Central memory CD8-positive, alpha-beta T cell (primary cell): ENCODE results near the gene BET1.

Experiments used
- ATAC-seq: fragments of 150-1000 bp; cut with Tn5 transposase; replicated peaks from 2 replicates; pipeline ENCODE4 v1.10.0; 2022; ENCODE audit warnings: mild to moderate bottlenecking, moderate FRiP score, moderate number of reproducible peaks; ENCODE audit not compliant: poor library complexity, severe bottlenecking; ENCODE audit errors: extremely low read depth
- DNase-seq, 2 donors: peaks; one replicate each; pipeline ENCODE4 v3.0.0; 2021; ENCODE audit warnings: low spot score in 2 of 2
- H3K27ac Mint-ChIP-seq: one replicate; pipeline ENCODE4 v1.8.0; 2022; ENCODE audit warnings: low read depth, mild to moderate bottlenecking, moderate library complexity, mixed read lengths
- H3K27me3 Mint-ChIP-seq: one replicate; pipeline ENCODE4 v1.8.0; 2022; ENCODE audit warnings: mixed read lengths
- H3K36me3 Mint-ChIP-seq: one replicate; pipeline ENCODE4 v1.8.0; 2022; ENCODE audit warnings: mild to moderate bottlenecking, moderate library complexity, mixed read lengths; ENCODE audit not compliant: insufficient read depth
- H3K4me1 Mint-ChIP-seq: one replicate; pipeline ENCODE4 v1.8.0; 2022; ENCODE audit warnings: mixed read lengths
- H3K4me3 Mint-ChIP-seq: one replicate; pipeline ENCODE4 v1.8.0; 2022; ENCODE audit warnings: mild to moderate bottlenecking, moderate library complexity, mixed read lengths
- H3K9me3 Mint-ChIP-seq: one replicate; pipeline ENCODE4 v1.8.0; 2022; ENCODE audit warnings: mixed read lengths

BET1 gene

GRCh38 chr7:93972029-93972725, 32.0 kb downstream of the BET1 start:
- no peak for ATAC-seq
- Mint-ChIP-seq H3K4me1 (no peaks in the 10 kb centered on the region), H3K9me3 (no peaks in the 10 kb centered on the region), H3K27me3 (no peaks in the 10 kb centered on the region), H3K36me3 (no peaks in the 10 kb centered on the region), H3K4me3 (no peak overlapping the region), H3K27ac (no peak overlapping the region)
- no peak for DNase-seq

- Mint-ChIP-seq H3K4me1 (no peaks in the 10 kb centered on the region), H3K9me3 (no peaks in the 10 kb centered on the region), H3K27me3 (no peaks in the 10 kb centered on the region), H3K4me3 (no peak overlapping the region), H3K36me3 (no peaks in the 10 kb centered on the region), H3K27ac (no peak overlapping the region)
- no peak for ATAC-seq
- DNase-seq: no peak
These were observed 35.1 kb downstream of the BET1 start for GRCh38 chr7:93968911-93969620.

GRCh38 chr7:93964813-93965212, 39.3 kb downstream of the BET1 start:
- no peaks in the 10 kb centered on the region for H3K27me3 Mint-ChIP-seq
- no peak overlapping the region for H3K27ac Mint-ChIP-seq
- ATAC-seq: no peak
- H3K4me1 Mint-ChIP-seq: no peaks in the 10 kb centered on the region
- no peak overlapping the region for H3K4me3 Mint-ChIP-seq
- no peak for DNase-seq
- H3K36me3 Mint-ChIP-seq: no peaks in the 10 kb centered on the region
- no peaks in the 10 kb centered on the region for H3K9me3 Mint-ChIP-seq

GRCh38 chr7:93964262-93964661, 39.9 kb downstream of the BET1 start:
- no peak for DNase-seq
- Mint-ChIP-seq H3K36me3 (no peaks in the 10 kb centered on the region), H3K27me3 (no peaks in the 10 kb centered on the region), H3K9me3 (no peaks in the 10 kb centered on the region), H3K27ac (no peak overlapping the region), H3K4me3 (no peak overlapping the region), H3K4me1 (no peaks in the 10 kb centered on the region)
- no peak for ATAC-seq

DNA sequence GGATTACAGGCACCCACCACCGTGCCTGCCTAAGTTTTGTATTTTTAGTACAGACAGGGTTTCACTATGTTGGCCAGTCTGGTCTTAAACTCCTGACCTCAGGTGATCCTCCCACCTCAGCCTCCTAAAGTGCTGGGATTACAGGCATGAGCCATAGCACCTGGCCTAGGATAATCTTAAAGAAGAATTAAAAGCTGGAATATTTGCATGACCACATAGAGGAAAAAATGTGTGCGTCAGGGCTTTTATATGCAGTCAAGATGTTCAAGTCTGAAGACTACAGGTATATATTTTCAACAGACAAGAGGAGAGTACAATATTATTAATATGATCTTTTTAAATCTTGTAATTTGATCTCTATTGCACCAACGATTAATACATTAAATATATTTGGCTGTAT, 43.2 kb downstream of the BET1 start:
- Mint-ChIP-seq H3K27me3 (no peaks in the 10 kb centered on the region), H3K4me1 (no peaks in the 10 kb centered on the region), H3K27ac (no peak overlapping the region), H3K9me3 (no peaks in the 10 kb centered on the region), H3K4me3 (no peak overlapping the region), H3K36me3 (no peaks in the 10 kb centered on the region)
- no peak for ATAC-seq
- DNase-seq: no peak

DNA sequence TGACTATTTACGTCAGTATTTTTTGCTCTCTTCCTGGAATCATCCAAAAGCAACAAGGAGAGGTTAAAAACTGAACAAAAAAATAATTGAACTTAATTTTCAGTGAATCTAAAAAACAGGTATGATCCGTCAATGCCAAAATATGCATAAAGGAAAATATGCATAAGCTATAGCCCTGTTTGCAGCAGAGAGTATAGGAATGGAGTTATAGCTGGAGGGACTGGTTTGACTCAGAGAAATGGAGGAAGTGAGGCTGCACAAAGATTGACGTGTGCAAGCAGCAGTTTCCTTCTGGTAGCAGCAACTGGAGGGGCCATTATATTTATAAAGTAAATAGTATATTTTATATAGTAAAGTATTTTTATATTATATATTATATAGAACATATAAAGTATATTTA, 45.5 kb downstream of the BET1 start:
- Mint-ChIP-seq H3K9me3 (no peaks in the 10 kb centered on the region), H3K4me1 (no peaks in the 10 kb centered on the region), H3K27ac (no peak overlapping the region), H3K4me3 (no peak overlapping the region), H3K36me3 (no peaks in the 10 kb centered on the region), H3K27me3 (no peaks in the 10 kb centered on the region)
- ATAC-seq (no peak), DNase-seq (no peak)

GRCh38 chr7:93958216-93958615, 45.9 kb downstream of the BET1 start:
- Mint-ChIP-seq H3K27me3 (no peaks in the 10 kb centered on the region), H3K4me1 (no peaks in the 10 kb centered on the region), H3K9me3 (no peaks in the 10 kb centered on the region), H3K36me3 (no peaks in the 10 kb centered on the region), H3K4me3 (no peak overlapping the region), H3K27ac (no peak overlapping the region)
- ATAC-seq (no peak), DNase-seq (no peak)

- no peaks in the 10 kb centered on the region for H3K9me3 Mint-ChIP-seq
- no peaks in the 10 kb centered on the region for H3K4me1 Mint-ChIP-seq
- no peak overlapping the region for H3K4me3 Mint-ChIP-seq
- ATAC-seq (no peak), DNase-seq (no peak)
- no peaks in the 10 kb centered on the region for H3K36me3 Mint-ChIP-seq
- no peaks in the 10 kb centered on the region for H3K27me3 Mint-ChIP-seq
- no peak overlapping the region for H3K27ac Mint-ChIP-seq
These were observed 46.4 kb downstream of the BET1 start for GRCh38 chr7:93957767-93958166.

DNA sequence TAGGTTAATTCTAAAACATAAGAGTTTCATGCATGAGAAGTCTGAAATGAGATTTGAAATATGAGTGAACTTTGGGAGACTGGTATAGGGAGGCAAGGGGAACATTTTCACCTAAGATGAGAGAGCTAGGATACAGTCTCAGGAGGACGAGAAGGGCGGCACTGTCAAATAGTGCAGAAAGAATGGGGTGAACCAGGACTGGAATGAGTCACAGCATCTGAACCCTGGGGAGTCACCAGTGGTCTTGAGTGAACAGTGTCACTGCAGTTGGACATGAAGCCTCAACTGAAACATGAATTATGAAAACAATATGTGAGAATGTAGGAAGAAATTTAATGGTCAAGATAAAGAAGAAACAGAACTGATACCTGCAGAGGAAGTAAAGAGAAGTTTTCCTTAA, 48.9 kb downstream of the BET1 start:
- ATAC-seq (no peak), DNase-seq (no peak)
- no peaks in the 10 kb centered on the region for H3K9me3 Mint-ChIP-seq
- no peaks in the 10 kb centered on the region for H3K4me1 Mint-ChIP-seq
- H3K36me3 Mint-ChIP-seq: no peaks in the 10 kb centered on the region
- H3K27me3 Mint-ChIP-seq: no peaks in the 10 kb centered on the region
- H3K27ac Mint-ChIP-seq: no peak overlapping the region
- no peak overlapping the region for H3K4me3 Mint-ChIP-seq

DNA sequence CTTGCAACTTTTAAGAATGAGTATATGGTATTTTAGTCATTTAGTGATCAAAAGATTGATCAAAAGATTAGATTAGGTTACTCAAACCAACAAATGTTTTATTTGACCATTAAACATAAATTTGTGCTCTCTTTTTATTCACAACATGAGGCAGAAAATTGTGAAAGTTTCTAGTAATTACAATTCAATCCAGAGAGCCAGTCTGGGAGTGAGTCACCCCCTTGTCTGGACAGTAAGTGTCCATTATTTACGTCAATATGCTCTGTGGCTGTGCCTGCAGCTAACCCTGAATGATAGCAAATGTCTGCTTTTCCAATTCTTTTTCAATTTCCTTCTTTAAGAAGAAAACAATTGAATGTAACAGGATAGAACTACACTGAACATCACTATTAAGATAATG, 54.7 kb downstream of the BET1 start:
- DNase-seq (no peak), ATAC-seq (no peak)
- H3K9me3 Mint-ChIP-seq: no peaks in the 10 kb centered on the region
- H3K4me1 Mint-ChIP-seq: no peaks in the 10 kb centered on the region
- no peak overlapping the region for H3K4me3 Mint-ChIP-seq
- H3K27me3 Mint-ChIP-seq: no peaks in the 10 kb centered on the region
- H3K27ac Mint-ChIP-seq: no peak overlapping the region
- H3K36me3 Mint-ChIP-seq: no peaks in the 10 kb centered on the region

GRCh38 chr7:93948873-93949272, 55.3 kb downstream of the BET1 start:
- no peak overlapping the region for H3K4me3 Mint-ChIP-seq
- DNase-seq: no peak
- no peaks in the 10 kb centered on the region for H3K27me3 Mint-ChIP-seq
- no peaks in the 10 kb centered on the region for H3K36me3 Mint-ChIP-seq
- no peaks in the 10 kb centered on the region for H3K9me3 Mint-ChIP-seq
- H3K27ac Mint-ChIP-seq: no peak overlapping the region
- no peak for ATAC-seq
- no peaks in the 10 kb centered on the region for H3K4me1 Mint-ChIP-seq

DNA sequence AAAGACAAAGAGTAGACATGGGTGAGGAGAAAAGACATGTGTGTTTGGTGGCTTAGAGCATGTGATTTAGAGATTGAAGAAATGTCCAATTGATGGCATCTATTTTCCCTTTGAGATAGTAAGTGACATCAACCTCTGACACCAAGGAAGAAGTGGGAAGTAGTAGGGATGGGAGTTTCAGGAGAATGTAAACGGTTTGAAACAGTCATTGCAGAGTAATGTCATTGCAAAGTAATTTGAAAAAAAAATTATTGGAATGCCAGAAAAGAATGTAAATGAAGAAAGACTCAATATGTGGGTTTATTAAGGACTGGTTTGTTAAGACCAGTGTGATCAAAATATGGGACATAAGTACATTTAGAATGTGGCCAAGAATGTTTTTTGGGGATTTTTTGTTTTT, 56.0 kb downstream of the BET1 start:
- Mint-ChIP-seq H3K36me3 (no peaks in the 10 kb centered on the region), H3K4me3 (no peak overlapping the region), H3K9me3 (no peaks in the 10 kb centered on the region), H3K27me3 (no peaks in the 10 kb centered on the region), H3K4me1 (no peaks in the 10 kb centered on the region), H3K27ac (no peak overlapping the region)
- DNase-seq (no peak), ATAC-seq (no peak)

DNA sequence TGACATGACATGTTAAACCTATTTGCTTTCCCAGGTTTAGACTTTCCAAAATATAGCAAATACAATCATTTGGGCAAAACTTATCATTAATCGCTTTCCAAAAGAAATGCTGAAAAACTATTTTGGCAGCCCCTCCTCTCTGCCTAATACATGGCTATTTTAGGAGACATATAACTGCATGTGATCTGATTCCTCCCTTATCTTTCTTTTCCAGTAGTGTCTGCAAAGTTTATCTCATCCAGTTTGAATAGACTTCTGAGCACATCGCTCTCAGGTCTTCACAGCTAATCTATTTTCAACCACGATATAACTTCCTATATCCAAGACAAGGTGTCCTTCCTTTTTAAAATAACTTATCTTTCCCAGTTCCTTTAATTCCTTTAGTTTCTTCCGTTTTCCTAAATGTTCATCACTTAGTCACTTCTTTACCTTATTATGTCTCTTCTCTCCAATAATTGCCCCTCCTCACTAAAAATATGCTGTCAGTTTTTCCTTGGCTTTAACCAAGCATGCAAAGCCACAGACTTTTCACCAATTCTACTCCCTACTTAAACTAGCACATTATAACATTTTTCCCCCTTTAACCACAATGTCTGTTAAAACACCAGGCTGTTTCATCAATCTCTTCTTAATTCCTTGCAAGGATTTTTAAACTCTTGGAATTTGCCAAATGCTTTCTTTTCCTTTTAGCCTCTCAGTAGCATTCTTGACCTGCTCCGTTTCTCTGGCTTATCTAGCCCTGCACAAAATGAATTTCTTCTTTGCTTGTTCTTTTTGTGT, 58.2 kb downstream of the BET1 start:
- DNase-seq (no peak), ATAC-seq (no peak)
- Mint-ChIP-seq H3K36me3 (no peaks in the 10 kb centered on the region), H3K9me3 (no peaks in the 10 kb centered on the region), H3K4me3 (no peak overlapping the region), H3K4me1 (no peaks in the 10 kb centered on the region), H3K27ac (no peak overlapping the region), H3K27me3 (no peaks in the 10 kb centered on the region)
